HepG2 (cell line): ENCODE measurements around the gene ARHGDIA. TPM values are rescaled to one million over a fixed set of nuclear protein-coding genes. Genes with fewer than 3 reads are reported as not detected.

Experiments used
- ASH2L ChIP-seq: fragments of 300-600, 200-600 bp; sonication (generic); IDR thresholded peaks from 2 replicates; pipeline ENCODE4 v1.7.0; 2017; ENCODE audit warnings: low read depth, mild to moderate bottlenecking, moderate library complexity, mixed read lengths, low read length; ENCODE audit not compliant: insufficient read length
- HDAC6 ChIP-seq: fragments of 200-600 bp; sonication (generic); IDR thresholded peaks from 2 replicates; pipeline ENCODE4 v1.7.0; 2017; ENCODE audit warnings: mild to moderate bottlenecking, antibody characterized with exemption, low read length, low read depth
- HNRNPK ChIP-seq: fragments of 200-400 bp; formaldehyde crosslinking; IDR thresholded peaks from 2 replicates; pipeline ENCODE4 v1.6.1; 2018; ENCODE audit warnings: low read length, low read depth, moderate library complexity, mild to moderate bottlenecking; ENCODE audit not compliant: poor library complexity, severe bottlenecking
- IRX3 ChIP-seq: sonication (generic); formaldehyde crosslinking; IDR thresholded peaks from 2 replicates; pipeline ENCODE4 v1.8.1; 2023; ENCODE audit warnings: mild to moderate bottlenecking, low read depth, missing genetic modification reagents, borderline replicate concordance
- MEIS1 ChIP-seq: sonication (generic); formaldehyde crosslinking; IDR thresholded peaks from 2 replicates; pipeline ENCODE4 v1.9.0; 2021; ENCODE audit warnings: mild to moderate bottlenecking, missing genetic modification reagents, moderate library complexity, borderline replicate concordance
- MTF1 ChIP-seq: sonication (generic); formaldehyde crosslinking; IDR thresholded peaks from 2 replicates; pipeline ENCODE4 v1.5.0; 2020; ENCODE audit warnings: missing genetic modification reagents
- YEATS4 ChIP-seq: sonication (generic); formaldehyde crosslinking; IDR thresholded peaks from 2 replicates; pipeline ENCODE4 v1.4.0; 2020; ENCODE audit warnings: missing genetic modification reagents, borderline replicate concordance
- ZBTB20 ChIP-seq: sonication (generic); formaldehyde crosslinking; IDR thresholded peaks from 2 replicates; pipeline ENCODE4 v1.8.1; 2023; ENCODE audit warnings: missing genetic modification reagents, low read depth, mild to moderate bottlenecking, borderline replicate concordance
- ZIK1 ChIP-seq: sonication (generic); formaldehyde crosslinking; IDR thresholded peaks from 2 replicates; pipeline ENCODE4 v1.5.0; 2020; ENCODE audit warnings: mild to moderate bottlenecking, low read depth, missing genetic modification reagents, borderline replicate concordance
- ZMYM4 ChIP-seq: sonication (generic); formaldehyde crosslinking; IDR thresholded peaks from 2 replicates; pipeline ENCODE4 v1.8.1; 2023; ENCODE audit warnings: mild to moderate bottlenecking, missing genetic modification reagents
- ZNF235 ChIP-seq: sonication (generic); formaldehyde crosslinking; IDR thresholded peaks from 2 replicates; pipeline ENCODE4 v1.8.1; 2023; ENCODE audit warnings: mild to moderate bottlenecking, missing genetic modification reagents, borderline replicate concordance
- ZNF253 ChIP-seq: sonication (generic); formaldehyde crosslinking; IDR thresholded peaks from 2 replicates; pipeline ENCODE4 v1.8.0; 2022; ENCODE audit warnings: mild to moderate bottlenecking, missing genetic modification reagents, borderline replicate concordance
- ZNF260 ChIP-seq: sonication (generic); formaldehyde crosslinking; IDR thresholded peaks from 2 replicates; pipeline ENCODE4 v1.4.0; 2020; ENCODE audit warnings: missing genetic modification reagents, low read depth, mild to moderate bottlenecking, borderline replicate concordance
- ZNF3 ChIP-seq: IDR thresholded peaks from 2 replicates; pipeline ENCODE4 v1.7.0; 2017; ENCODE audit warnings: inconsistent platforms
- ZNF343 ChIP-seq: sonication (generic); formaldehyde crosslinking; IDR thresholded peaks from 2 replicates; pipeline ENCODE4 v1.4.0; 2020; ENCODE audit warnings: mild to moderate bottlenecking, missing genetic modification reagents
- ZNF761 ChIP-seq: sonication (generic); formaldehyde crosslinking; conservative IDR thresholded peaks from 2 replicates; pipeline ENCODE4 v1.4.0; 2020; ENCODE audit warnings: mild to moderate bottlenecking, missing genetic modification reagents
- polyA plus RNA-seq, 8 experiments: library from polyadenylated mRNA; depleted of rRNA in 3 of 8; stranded (reverse) in 7 of 8; unstranded in 1 of 8; fragments of >200 nt; fragmentation: Illumina TruSeq in 4 of 8; extraction: Trizol in 4 of 8; gene quantifications; 2 replicates each; pipeline versions ENCODE4 v1.2.1 to v1.2.3, GENCODE V29; 2011 to 2016; ENCODE audit warnings: low read depth in 4 of 8, missing spikeins in 1 of 8, mixed read lengths in 1 of 8; ENCODE audit not compliant: insufficient read depth in 1 of 8
- total RNA-seq, 5 experiments: library from RNA; depleted of rRNA; stranded (reverse); fragments of >200 nt; fragmentation: Illumina TruSeq; extraction: Trizol; gene quantifications; 2 replicates each; pipeline ENCODE4 v1.2.3, GENCODE V29; 2016; ENCODE audit warnings: low read depth in 1 of 5
- TF ChIP-seq, protein P1 (sequence below): sonication (generic); IDR thresholded peaks from 2 replicates; pipeline ENCODE4 v1.6.1; 2016; ENCODE audit warnings: low read depth, borderline replicate concordance
- TF ChIP-seq, protein P2 (sequence below): sonication (generic); formaldehyde crosslinking; conservative IDR thresholded peaks from 2 replicates; pipeline ENCODE4 v1.4.0; 2020; ENCODE audit warnings: mild to moderate bottlenecking, missing genetic modification reagents, moderate library complexity
- TF ChIP-seq, protein P3 (sequence below): sonication (generic); formaldehyde crosslinking; IDR thresholded peaks from 2 replicates; pipeline ENCODE4 v1.4.0; 2020; ENCODE audit warnings: missing genetic modification reagents, borderline replicate concordance

The ARHGDIA gene
- total and polyA plus RNA-seq, 2 of the 13 experiments (the other 11 are each of a cell fraction or from before 2014, with no cell fraction given) = 40.0 to 64.0 TPM

DNA sequence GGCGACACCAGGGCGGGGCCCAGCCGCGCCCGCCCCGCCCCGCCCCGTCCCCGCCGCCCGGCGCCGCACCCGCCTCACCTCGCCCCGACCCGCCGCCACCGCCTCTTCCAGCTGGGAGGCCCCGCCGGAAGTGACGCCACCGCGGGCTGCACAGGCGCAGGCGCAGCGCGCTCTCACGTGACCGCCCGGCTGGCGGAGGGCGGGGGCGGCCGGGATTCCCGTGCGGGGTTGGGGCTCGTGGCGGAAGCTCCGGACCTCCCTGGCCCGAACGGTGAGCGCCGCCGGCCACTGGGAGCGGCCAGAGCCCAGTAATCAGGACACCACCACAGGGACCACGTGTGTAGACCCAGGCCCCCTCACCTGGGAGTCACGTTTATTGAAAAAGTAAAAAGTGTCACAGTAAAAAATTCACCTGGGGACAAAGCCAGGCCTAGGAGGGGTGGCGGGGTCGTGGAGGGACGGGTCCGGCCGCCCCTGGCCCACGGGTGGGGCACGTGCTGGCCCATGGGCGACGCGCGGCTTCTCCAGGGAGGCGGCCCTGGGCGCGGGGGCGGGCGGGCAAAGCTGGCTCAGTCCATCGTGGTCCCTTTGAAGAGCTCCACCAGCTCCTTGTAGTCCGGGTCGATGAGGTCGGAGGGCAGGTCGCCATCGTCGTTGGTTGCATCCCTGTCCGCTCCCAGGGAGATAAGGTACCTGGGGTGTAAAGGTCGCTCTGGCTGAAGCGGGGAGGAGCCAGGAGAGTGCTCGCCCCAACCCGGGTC, 37.8 kb downstream of the ARHGDIA start, which contains the start of gene MCRIP1 (continued):
- TF ChIP-seq ZNF253 (CRISPR knock-in tag) (peak; percentile 97; the same call in 1 of the 2 replicates), ASH2L (peak; percentile 79), ZMYM4 (CRISPR knock-in tag) (peak; percentile 73), ZNF3 (CRISPR knock-in tag) (no peak; the same call in 1 of the 2 replicates), MTF1 (peak; percentile 50; the same call in 1 of the 2 replicates), ZNF761 (CRISPR knock-in tag) (peak; percentile 81; the same call in 1 of the 2 replicates), ZNF260 (CRISPR knock-in tag) (0 out of 2 replicates have a peak, but pooled peaks have one; percentile 14), ZNF235 (CRISPR knock-in tag) (0 out of 2 replicates have a peak, but pooled peaks have one; percentile 75), IRX3 (peak; percentile 95), YEATS4 (peak; percentile 96), HNRNPK (no peak), ZBTB20 (no peak; the same call in 1 of the 2 replicates), ZIK1 (CRISPR knock-in tag) (peak; percentile 79; the same call in 1 of the 2 replicates), ZNF343 (peak; percentile 57; the same call in 1 of the 2 replicates), HDAC6 (no peak), MEIS1 (CRISPR knock-in tag) (peak; percentile 88)
- TF ChIP-seq, protein P1, sequence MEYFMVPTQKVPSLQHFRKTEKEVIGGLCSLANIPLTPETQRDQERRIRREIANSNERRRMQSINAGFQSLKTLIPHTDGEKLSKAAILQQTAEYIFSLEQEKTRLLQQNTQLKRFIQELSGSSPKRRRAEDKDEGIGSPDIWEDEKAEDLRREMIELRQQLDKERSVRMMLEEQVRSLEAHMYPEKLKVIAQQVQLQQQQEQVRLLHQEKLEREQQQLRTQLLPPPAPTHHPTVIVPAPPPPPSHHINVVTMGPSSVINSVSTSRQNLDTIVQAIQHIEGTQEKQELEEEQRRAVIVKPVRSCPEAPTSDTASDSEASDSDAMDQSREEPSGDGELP = peak; percentile 92; the same call in 1 of the 2 replicates
- TF ChIP-seq, protein P2, sequence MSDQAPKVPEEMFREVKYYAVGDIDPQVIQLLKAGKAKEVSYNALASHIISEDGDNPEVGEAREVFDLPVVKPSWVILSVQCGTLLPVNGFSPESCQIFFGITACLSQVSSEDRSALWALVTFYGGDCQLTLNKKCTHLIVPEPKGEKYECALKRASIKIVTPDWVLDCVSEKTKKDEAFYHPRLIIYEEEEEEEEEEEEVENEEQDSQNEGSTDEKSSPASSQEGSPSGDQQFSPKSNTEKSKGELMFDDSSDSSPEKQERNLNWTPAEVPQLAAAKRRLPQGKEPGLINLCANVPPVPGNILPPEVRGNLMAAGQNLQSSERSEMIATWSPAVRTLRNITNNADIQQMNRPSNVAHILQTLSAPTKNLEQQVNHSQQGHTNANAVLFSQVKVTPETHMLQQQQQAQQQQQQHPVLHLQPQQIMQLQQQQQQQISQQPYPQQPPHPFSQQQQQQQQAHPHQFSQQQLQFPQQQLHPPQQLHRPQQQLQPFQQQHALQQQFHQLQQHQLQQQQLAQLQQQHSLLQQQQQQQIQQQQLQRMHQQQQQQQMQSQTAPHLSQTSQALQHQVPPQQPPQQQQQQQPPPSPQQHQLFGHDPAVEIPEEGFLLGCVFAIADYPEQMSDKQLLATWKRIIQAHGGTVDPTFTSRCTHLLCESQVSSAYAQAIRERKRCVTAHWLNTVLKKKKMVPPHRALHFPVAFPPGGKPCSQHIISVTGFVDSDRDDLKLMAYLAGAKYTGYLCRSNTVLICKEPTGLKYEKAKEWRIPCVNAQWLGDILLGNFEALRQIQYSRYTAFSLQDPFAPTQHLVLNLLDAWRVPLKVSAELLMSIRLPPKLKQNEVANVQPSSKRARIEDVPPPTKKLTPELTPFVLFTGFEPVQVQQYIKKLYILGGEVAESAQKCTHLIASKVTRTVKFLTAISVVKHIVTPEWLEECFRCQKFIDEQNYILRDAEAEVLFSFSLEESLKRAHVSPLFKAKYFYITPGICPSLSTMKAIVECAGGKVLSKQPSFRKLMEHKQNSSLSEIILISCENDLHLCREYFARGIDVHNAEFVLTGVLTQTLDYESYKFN = peak; percentile 93
- TF ChIP-seq, protein P3, sequence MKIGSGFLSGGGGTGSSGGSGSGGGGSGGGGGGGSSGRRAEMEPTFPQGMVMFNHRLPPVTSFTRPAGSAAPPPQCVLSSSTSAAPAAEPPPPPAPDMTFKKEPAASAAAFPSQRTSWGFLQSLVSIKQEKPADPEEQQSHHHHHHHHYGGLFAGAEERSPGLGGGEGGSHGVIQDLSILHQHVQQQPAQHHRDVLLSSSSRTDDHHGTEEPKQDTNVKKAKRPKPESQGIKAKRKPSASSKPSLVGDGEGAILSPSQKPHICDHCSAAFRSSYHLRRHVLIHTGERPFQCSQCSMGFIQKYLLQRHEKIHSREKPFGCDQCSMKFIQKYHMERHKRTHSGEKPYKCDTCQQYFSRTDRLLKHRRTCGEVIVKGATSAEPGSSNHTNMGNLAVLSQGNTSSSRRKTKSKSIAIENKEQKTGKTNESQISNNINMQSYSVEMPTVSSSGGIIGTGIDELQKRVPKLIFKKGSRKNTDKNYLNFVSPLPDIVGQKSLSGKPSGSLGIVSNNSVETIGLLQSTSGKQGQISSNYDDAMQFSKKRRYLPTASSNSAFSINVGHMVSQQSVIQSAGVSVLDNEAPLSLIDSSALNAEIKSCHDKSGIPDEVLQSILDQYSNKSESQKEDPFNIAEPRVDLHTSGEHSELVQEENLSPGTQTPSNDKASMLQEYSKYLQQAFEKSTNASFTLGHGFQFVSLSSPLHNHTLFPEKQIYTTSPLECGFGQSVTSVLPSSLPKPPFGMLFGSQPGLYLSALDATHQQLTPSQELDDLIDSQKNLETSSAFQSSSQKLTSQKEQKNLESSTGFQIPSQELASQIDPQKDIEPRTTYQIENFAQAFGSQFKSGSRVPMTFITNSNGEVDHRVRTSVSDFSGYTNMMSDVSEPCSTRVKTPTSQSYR (CRISPR knock-in tag) = peak; percentile 3; the same call in 1 of the 2 replicates
